Endothelial cell of umbilical vein (primary cell): ENCODE data around the gene RPS6KA5.

ENCODE experiments used
- EZH2 ChIP-seq: IDR thresholded peaks from 2 replicates; pipeline ENCODE4 v1.6.1; 2012; ENCODE audit warnings: borderline replicate concordance, low read depth, mild to moderate bottlenecking, moderate library complexity, low read length, inconsistent platforms; ENCODE audit not compliant: severe bottlenecking
- GATA2 ChIP-seq: IDR thresholded peaks from 2 replicates; pipeline ENCODE4 v1.7.0; 2011; ENCODE audit warnings: low read depth, mild to moderate bottlenecking, moderate library complexity, mixed read lengths, low read length; ENCODE audit not compliant: insufficient read length, insufficient read depth
- JUN ChIP-seq: IDR thresholded peaks from 2 replicates; pipeline ENCODE4 v1.6.1; 2011; ENCODE audit warnings: borderline replicate concordance, low read depth; ENCODE audit not compliant: insufficient read length, insufficient read depth
- MYC ChIP-seq: IDR thresholded peaks from one replicate; pipeline ENCODE4 v1.6.1; 2011; ENCODE audit warnings: mild to moderate bottlenecking, low read depth, low read length
- POLR2A ChIP-seq: IDR thresholded peaks from 2 replicates; pipeline ENCODE4 v1.6.1; 2012; ENCODE audit warnings: low read depth, mild to moderate bottlenecking, control low read depth, low read length
- POLR2AphosphoS5 ChIP-seq: IDR thresholded peaks from 2 replicates; pipeline ENCODE4 v1.6.1; 2012; ENCODE audit warnings: low read depth, mild to moderate bottlenecking, control low read depth, low read length, moderate library complexity; ENCODE audit not compliant: insufficient read depth
- TF ChIP-seq, protein P1 (sequence below), 2 donors: IDR thresholded peaks; 1 replicate in 1 of 2; 2 replicates in 1 of 2; pipeline ENCODE4 v1.5.1; 2011; ENCODE audit warnings: low read length in 2 of 2, mild to moderate bottlenecking in 2 of 2, moderate library complexity in 2 of 2, control low read depth in 1 of 2, inconsistent platforms in 1 of 2, low read depth in 1 of 2; ENCODE audit not compliant: insufficient read depth in 1 of 2; ENCODE audit errors: extremely low read depth in 1 of 2
- TF ChIP-seq, protein P2 (sequence below): IDR thresholded peaks from 2 replicates; pipeline ENCODE4 v1.6.1; 2011; ENCODE audit not compliant: insufficient read depth, insufficient read length

- TF ChIP-seq POLR2A = no peak
- TF ChIP-seq EZH2 = no peak
- TF ChIP-seq, protein P1, sequence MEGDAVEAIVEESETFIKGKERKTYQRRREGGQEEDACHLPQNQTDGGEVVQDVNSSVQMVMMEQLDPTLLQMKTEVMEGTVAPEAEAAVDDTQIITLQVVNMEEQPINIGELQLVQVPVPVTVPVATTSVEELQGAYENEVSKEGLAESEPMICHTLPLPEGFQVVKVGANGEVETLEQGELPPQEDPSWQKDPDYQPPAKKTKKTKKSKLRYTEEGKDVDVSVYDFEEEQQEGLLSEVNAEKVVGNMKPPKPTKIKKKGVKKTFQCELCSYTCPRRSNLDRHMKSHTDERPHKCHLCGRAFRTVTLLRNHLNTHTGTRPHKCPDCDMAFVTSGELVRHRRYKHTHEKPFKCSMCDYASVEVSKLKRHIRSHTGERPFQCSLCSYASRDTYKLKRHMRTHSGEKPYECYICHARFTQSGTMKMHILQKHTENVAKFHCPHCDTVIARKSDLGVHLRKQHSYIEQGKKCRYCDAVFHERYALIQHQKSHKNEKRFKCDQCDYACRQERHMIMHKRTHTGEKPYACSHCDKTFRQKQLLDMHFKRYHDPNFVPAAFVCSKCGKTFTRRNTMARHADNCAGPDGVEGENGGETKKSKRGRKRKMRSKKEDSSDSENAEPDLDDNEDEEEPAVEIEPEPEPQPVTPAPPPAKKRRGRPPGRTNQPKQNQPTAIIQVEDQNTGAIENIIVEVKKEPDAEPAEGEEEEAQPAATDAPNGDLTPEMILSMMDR (IDR thresholded peaks at IDR 0.05; ENCODE audit: extremely low read depth in 1 of 2, insufficient read depth in 1 of 2, low read depth in 1 of 2, low read length in 2 of 2) = no peak
- no peak for TF ChIP-seq POLR2AphosphoS5
- no peak for TF ChIP-seq MYC
- TF ChIP-seq GATA2 = no peak
- TF ChIP-seq JUN = no peak
- TF ChIP-seq, protein P2, sequence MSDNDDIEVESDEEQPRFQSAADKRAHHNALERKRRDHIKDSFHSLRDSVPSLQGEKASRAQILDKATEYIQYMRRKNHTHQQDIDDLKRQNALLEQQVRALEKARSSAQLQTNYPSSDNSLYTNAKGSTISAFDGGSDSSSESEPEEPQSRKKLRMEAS = no peak
Measured at GRCh38 chr14:91098591-91098990, 38.1 kb upstream of the RPS6KA5 start.
